GM12878 (cell line): ENCODE results near the gene ZNRF3. TPM values are rescaled to one million over a fixed set of nuclear protein-coding genes. Genes with fewer than 3 reads are reported as not detected.

ENCODE experiments used
- ATAC-seq: fragments of 200-7000 bp; cut with Tn5 transposase; 3 replicates; pipeline ENCODE4 v1.9.1; 2020; ENCODE audit warnings: mild to moderate bottlenecking, moderate library complexity
- BruUV-seq: library from RNA; stranded (reverse); fragments of 400-500 nt; replicated peaks from 2 replicates; lab custom pipeline; 2021; lab: Mats Ljungman, UMichigan
- CTCF ChIA-PET: fragments of 300-600 bp; sonication (Branson Sonifier 250); formaldehyde crosslinking; extraction: SDS; loops from one replicate; lab custom pipeline; 2021; ENCODE audit warnings: inconsistent platforms; lab: Yijun Ruan, JAX
- POLR2A ChIA-PET: fragments of 350-600 bp; formaldehyde crosslinking; extraction: SDS; loops from one replicate; lab custom pipeline; 2021; ENCODE audit warnings: inconsistent platforms; lab: Charles Lee
- RAD21 ChIA-PET: fragments of 300-600 bp; sonication (Branson Sonifier 250); formaldehyde crosslinking; loops from one replicate; lab custom pipeline; 2023; ENCODE audit warnings: antibody characterized with exemption; ENCODE audit not compliant: unreplicated experiment; lab: Charles Lee
- SMC1A ChIA-PET: fragments of 300-600 bp; sonication (Branson Sonifier 250); formaldehyde crosslinking; loops from one replicate; lab custom pipeline; 2023; ENCODE audit not compliant: unreplicated experiment, uncharacterized antibody; lab: Charles Lee
- DNase-seq: peaks from one replicate; pipeline ENCODE4 v3.0.0-alpha.2; 2011; ENCODE audit warnings: low read depth, low spot score
- FAIRE-seq: peaks from 3 replicates; lab custom pipeline; 2011; peaks lifted over from hg19 to GRCh38; lab: Jason Lieb, UNC
- H2AFZ ChIP-seq: 2 replicates; pipeline ENCODE4 v1.6.0; 2011; ENCODE audit warnings: low read depth, low read length, control low read depth; ENCODE audit not compliant: control insufficient read depth
- H3K27ac ChIP-seq: 2 replicates; pipeline ENCODE4 v1.5.1; 2011; ENCODE audit warnings: control low read depth; ENCODE audit not compliant: control insufficient read depth, insufficient read depth
- H3K27me3 ChIP-seq, 2 experiments: replicated peaks in 1 of 2; 2 replicates each; pipeline versions ENCODE4 v1.6.0 to v1.6.1; 2011; ENCODE audit warnings: low read length in 1 of 2; ENCODE audit not compliant: control insufficient read depth in 2 of 2, insufficient read depth in 2 of 2
- H3K36me3 ChIP-seq, 2 experiments: 2 replicates each; pipeline ENCODE4 v1.5.1; 2011; ENCODE audit warnings: low read length in 1 of 2; ENCODE audit not compliant: control insufficient read depth in 2 of 2, insufficient read depth in 2 of 2
- H3K4me1 ChIP-seq: 2 replicates; pipeline ENCODE4 v1.6.1; 2011; ENCODE audit warnings: mild to moderate bottlenecking, low read length, moderate library complexity, mixed read lengths; ENCODE audit not compliant: control insufficient read depth, insufficient read depth
- H3K4me2 ChIP-seq: 2 replicates; pipeline ENCODE4 v1.6.0; 2011; ENCODE audit warnings: control low read depth; ENCODE audit not compliant: control insufficient read depth, insufficient read depth
- H3K4me3 ChIP-seq: fragments of 200-600 bp; sonication (generic); 2 replicates; pipeline ENCODE4 v1.5.1; 2016
- H3K79me2 ChIP-seq: 2 replicates; pipeline ENCODE4 v1.6.0; 2011; ENCODE audit warnings: low read length; ENCODE audit not compliant: control insufficient read depth, insufficient read depth
- H3K9ac ChIP-seq: 2 replicates; pipeline ENCODE4 v1.8.0; 2011; ENCODE audit warnings: low read length, control low read depth, mixed read lengths; ENCODE audit not compliant: control insufficient read depth, insufficient read depth
- H3K9me3 ChIP-seq: replicated peaks from 3 replicates; pipeline ENCODE4 v1.5.1; 2011; ENCODE audit warnings: mild to moderate bottlenecking, low read length; ENCODE audit not compliant: control insufficient read depth, insufficient read depth
- H4K20me1 ChIP-seq: 2 replicates; pipeline ENCODE4 v1.6.0; 2011; ENCODE audit not compliant: control insufficient read depth, insufficient read depth
- BACH1 ChIP-seq: fragments of 450-650 bp; IDR thresholded peaks from 2 replicates; pipeline ENCODE4 v1.6.1; 2017; ENCODE audit warnings: mild to moderate bottlenecking, borderline replicate concordance
- BCLAF1 ChIP-seq: fragments of 450-650 bp; IDR thresholded peaks from 2 replicates; pipeline ENCODE4 v1.6.1; 2017; ENCODE audit warnings: antibody characterized with exemption, mild to moderate bottlenecking, moderate library complexity
- CUX1 ChIP-seq: IDR thresholded peaks from 2 replicates; pipeline ENCODE4 v1.6.1; 2012; ENCODE audit warnings: improper control_type of control experiment, low read depth, low read length; ENCODE audit not compliant: insufficient replicate concordance
- HCFC1 ChIP-seq: fragments of 150-350 bp; IDR thresholded peaks from 2 replicates; pipeline ENCODE4 v1.6.1; 2014; ENCODE audit warnings: low read length
- IKZF2 ChIP-seq, 2 experiments: fragments of 450-650 bp; IDR thresholded peaks; 2 replicates each; pipeline ENCODE4 v1.6.1; 2017; ENCODE audit warnings: mild to moderate bottlenecking in 2 of 2, moderate library complexity in 2 of 2
- KDM1A ChIP-seq: fragments of 200-600 bp; sonication (generic); IDR thresholded peaks from 2 replicates; pipeline ENCODE4 v1.6.1; 2016; ENCODE audit warnings: borderline replicate concordance
- MEF2A ChIP-seq: IDR thresholded peaks from 2 replicates; pipeline ENCODE4 v1.6.1; 2011; ENCODE audit warnings: low read depth, mild to moderate bottlenecking, low read length, moderate library complexity; ENCODE audit not compliant: insufficient read depth
- MTA3 ChIP-seq: IDR thresholded peaks from 2 replicates; pipeline ENCODE4 v1.6.1; 2012; ENCODE audit warnings: low read length, inconsistent platforms, borderline replicate concordance
- REST ChIP-seq: IDR thresholded peaks from 2 replicates; pipeline ENCODE4 v1.6.1; 2012; ENCODE audit warnings: mild to moderate bottlenecking, low read depth, low read length
- SP1 ChIP-seq: IDR thresholded peaks from one replicate; pipeline ENCODE4 v1.6.1; 2011; ENCODE audit warnings: low read depth, low read length
- WGBS: methylation state at CpG from one replicate; pipeline ENCODE4 v1.1.6; 2016; ENCODE audit warnings: low lambda C conversion rate; ENCODE audit not compliant: insufficient replicate concordance, insufficient coverage; ENCODE audit errors: missing lambda C conversion rate; 5-methylcytosine and 5-hydroxymethylcytosine counted together
- in situ Hi-C: fragments of 300-500 bp; cut with MboI; formaldehyde crosslinking; loops from 9 replicates; pipeline ENCODE4 v1.14.3; 2018; ENCODE audit warnings: mixed read lengths
- intact Hi-C: fragments of 100-400 bp; cut with micrococcal nuclease; formaldehyde crosslinking; loops from one replicate; pipeline ENCODE4 v1.14.2; 2022; ENCODE audit not compliant: unreplicated experiment
- polyA plus RNA-seq, 11 experiments: library from polyadenylated mRNA; depleted of rRNA in 4 of 11; unstranded in 6 of 11; stranded (reverse) in 5 of 11; fragments of >200 nt; fragmentation: Nextera tagmentation in 4 of 11; fragmentation: Illumina TruSeq in 1 of 11; extraction: Ambion mirVana in 4 of 11; extraction: Trizol in 1 of 11; gene quantifications; 1 replicate in 1 of 11; 2 replicates in 10 of 11; pipeline versions ENCODE4 v1.2.1 to v1.2.3, GENCODE V29; 2011 to 2016; ENCODE audit warnings: inconsistent platforms in 2 of 11, missing spikeins in 2 of 11, low read depth in 1 of 11
- total RNA-seq, 4 experiments: library from RNA; depleted of rRNA in 3 of 4; stranded (reverse); fragments of >200 nt in 3 of 4; fragmentation: Illumina TruSeq in 1 of 4; extraction: Trizol in 1 of 4; gene quantifications; 2 replicates each; pipeline versions ENCODE4 v1.2.1 to v1.2.3, GENCODE V29; 2013 to 2021

ZNRF3 gene
- total and polyA plus RNA-seq, 10 of the 15 experiments (the other 5 are each of a cell fraction or from before 2014, with no cell fraction given) = 0.05 to 2.4 (median 0.46) TPM

GRCh38 chr22:28914201-28914600, 30.8 kb downstream of the ZNRF3 start:
- intact Hi-C loops (no loop called here), in situ Hi-C loops (no loop called here)
- no TSS peak for BruUV-seq
- ChIA-PET POLR2A (interaction anchor here (0.6 kb wide), 4 partner anchors 13 to 193 kb away, joined by 3 to 5 read pairs (median 4); no protein-coding TSS in a partner anchor), RAD21 (interaction anchor here (0.8 to 1.1 kb wide), 3 partner anchors 49 to 65 kb away, joined by 3 read pairs; no protein-coding TSS in a partner anchor), SMC1A (interaction anchor here (0.9 to 1.0 kb wide), 2 partner anchors 117 to 123 kb away, joined by 3 read pairs; no protein-coding TSS in a partner anchor), CTCF (interaction anchor here (0.9 to 9.5 kb wide), 2 partner anchors 58 to 125 kb away, joined by 4 to 87 read pairs; no protein-coding TSS in a partner anchor)
- Histone ChIP-seq H3K27me3 (no peaks in the 10 kb centered on the region; a peak in 2 of 4 replicates), H3K9me3 (no peaks in the 10 kb centered on the region; the same call in 2 of the 3 replicates), H4K20me1 (no peaks in the 10 kb centered on the region), H3K79me2 (no peaks in the 10 kb centered on the region), H2AFZ (no peak overlapping the region), H3K27ac (no peak overlapping the region), H3K4me1 (peaks cover 2% of the 10 kb centered on the region), H3K36me3 (no peaks in the 10 kb centered on the region), H3K4me3 (no peak overlapping the region), H3K9ac (no peak overlapping the region), H3K4me2 (no peak overlapping the region)
- WGBS = 66% methylated on average over 6 of the region's 6 CpGs
- no peak for DNase-seq
- FAIRE-seq = no peak
- ATAC-seq = no peak
- TF ChIP-seq BCLAF1 (no peak), CUX1 (no peak), HCFC1 (no peak), REST (no peak), BACH1 (no peak), IKZF2 (IDR thresholded peaks at IDR 0.05) (no peak), MTA3 (no peak), SP1 (no peak), MEF2A (no peak), KDM1A (no peak)
